ENCODE measurements around the gene DCTPP1.

DCTPP1 gene

GRCh38 chr16:30381291-30382041 is 48.4 kb downstream of the DCTPP1 start:
- no peak for DNase-seq (ENCODE audit: low read depth)

DNA sequence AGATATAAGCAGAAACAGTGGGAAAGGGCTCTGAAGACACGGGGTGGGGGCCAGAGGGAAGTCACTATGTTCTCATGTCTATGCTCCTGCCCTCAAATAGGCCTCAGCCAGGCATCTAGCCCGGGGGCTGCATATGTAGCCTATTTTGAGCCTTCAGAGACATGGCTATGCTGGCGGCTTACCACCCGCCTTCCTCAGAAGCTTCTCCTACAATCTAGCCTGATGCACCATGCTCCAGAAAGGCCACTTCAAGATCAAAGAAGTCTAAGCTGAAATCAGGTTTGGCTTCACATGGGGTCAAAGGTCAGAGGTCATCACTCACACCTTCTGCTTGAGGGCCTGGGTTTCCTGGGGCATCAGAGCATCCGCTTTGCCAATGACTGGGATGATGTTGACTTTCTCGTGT is 49.0 kb downstream of the DCTPP1 start:
- no peak for DNase-seq (ENCODE audit: low read depth)

GRCh38 chr16:30380072-30380802 is 49.6 kb downstream of the DCTPP1 start:
- DNase-seq (ENCODE audit: low read depth): no peak

GRCh38 chr16:30379158-30379783 is 50.6 kb downstream of the DCTPP1 start:
- no peak for DNase-seq (ENCODE audit: low read depth)

- peak; percentile 79 for DNase-seq (ENCODE audit: low read depth)
These were observed 51.3 kb downstream of the DCTPP1 start for GRCh38 chr16:30378236-30379157.

DNA sequence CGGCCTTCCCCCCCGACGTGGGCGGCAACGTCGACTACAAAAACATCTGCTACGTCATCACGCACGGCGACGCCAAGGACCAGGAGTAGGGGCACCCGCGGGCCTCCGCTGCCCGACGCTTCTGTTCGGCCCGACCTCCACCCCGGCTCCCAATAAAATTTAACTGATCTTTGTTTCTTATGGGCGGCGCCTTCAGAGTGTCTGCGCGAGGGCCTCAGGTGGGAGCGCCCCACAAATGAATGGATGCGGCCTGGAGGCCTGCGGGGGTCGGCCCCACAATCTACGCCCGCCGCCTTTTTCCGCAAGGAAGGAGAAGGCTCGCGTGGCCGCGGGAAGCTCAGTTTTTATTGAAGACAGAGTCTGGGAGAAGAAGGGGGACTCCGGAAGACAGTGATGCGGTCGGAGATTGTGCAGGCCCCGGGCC is 52.0 kb downstream of the DCTPP1 start:
- DNase-seq (ENCODE audit: low read depth): no peak

DNA sequence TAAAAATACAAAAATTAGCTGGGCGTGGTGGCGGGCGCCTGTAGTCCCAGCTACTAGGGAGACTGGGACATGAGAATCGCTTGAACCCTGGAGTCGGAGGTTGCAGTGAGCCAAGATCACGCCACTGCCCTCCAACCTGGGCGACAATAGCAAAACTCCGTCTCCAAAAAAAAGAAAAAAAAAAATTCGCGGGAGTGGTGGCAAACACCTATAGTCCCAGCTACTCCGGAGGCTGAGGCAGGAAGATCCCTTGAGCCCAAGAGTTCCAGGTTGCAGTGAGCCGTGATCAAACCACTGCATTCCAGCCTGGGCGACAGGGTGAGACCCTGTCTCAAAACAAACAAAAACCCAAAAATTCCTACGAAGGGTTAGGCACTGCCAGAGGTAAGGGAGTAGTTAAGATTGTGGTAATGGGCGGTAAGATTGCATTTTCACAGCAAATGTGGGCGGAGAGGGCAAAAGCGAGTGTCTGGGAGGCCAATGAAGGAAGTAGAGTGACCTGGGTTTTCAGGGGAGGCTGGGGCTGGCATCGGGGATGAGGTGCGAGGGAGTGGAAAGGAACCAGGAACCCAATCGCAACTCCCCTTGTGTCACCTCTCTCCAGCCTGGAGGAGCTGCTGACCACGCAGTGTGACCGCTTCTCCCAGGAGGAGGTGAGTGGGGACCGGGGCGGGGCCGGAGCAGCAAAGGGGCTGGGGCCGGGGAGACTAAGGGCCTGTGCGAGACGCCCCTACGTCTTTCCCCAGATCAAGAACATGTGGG is 52.6 kb downstream of the DCTPP1 start:
- DNase-seq (ENCODE audit: low read depth): no peak

- no peak for DNase-seq (ENCODE audit: low read depth)
These were observed 53.3 kb downstream of the DCTPP1 start for GRCh38 chr16:30376461-30376902.

GRCh38 chr16:30375864-30376263 is 54.0 kb downstream of the DCTPP1 start:
- DNase-seq (ENCODE audit: low read depth): no peak

DNA sequence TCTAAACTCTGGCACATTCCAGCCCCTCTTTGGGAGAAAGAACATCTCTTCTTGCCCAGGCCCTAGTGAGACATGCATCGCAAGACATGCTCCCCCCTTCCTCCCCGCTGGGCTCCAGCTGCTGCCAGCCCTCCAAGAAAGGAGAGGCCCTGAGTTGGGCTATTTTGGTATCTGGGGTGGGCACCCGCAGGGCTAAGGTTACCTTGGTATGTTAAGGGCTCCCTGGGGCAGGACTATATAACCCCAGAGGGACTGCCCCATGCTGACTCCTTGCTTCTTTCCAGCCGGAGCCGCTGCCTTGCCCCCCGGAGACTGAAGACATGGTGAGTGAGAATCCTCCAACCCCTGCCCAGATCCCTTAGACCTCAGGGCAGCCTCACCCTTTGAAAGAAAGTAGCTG is 55.3 kb downstream of the DCTPP1 start, which contains the start of gene MYL11:
MYL11 (plus strand) TSS at position 265 of the 400 bp plus-strand sequence; CDS start at position 321, 56 bp downstream.
- DNase-seq (ENCODE audit: low read depth): no peak

Measured in non-pigmented ciliary epithelial cell (primary cell).